Spleen (tissue), 11 donors: ENCODE data around the gene ZNF148. TPM values are rescaled to one million over a fixed set of nuclear protein-coding genes. Genes with fewer than 3 reads are reported as not detected.
"Not testable (repeated sequence)": the region's sequence is repeated elsewhere in the genome, so short reads cannot be mapped to it uniquely, and the experiment has no call there.

ENCODE experiments used
- DNase-seq: peaks from one replicate; pipeline ENCODE4 v3.0.0-alpha.2; 2020
- H3K27ac ChIP-seq, 8 donors: fragments of 200-600 bp; sonication (generic) in 7 of 8; 1 replicate in 4 of 8; 2 replicates in 4 of 8; pipeline versions ENCODE4 v1.5.0 to v1.8.0; 2016 to 2021; ENCODE audit warnings: inconsistent platforms in 4 of 8, mild to moderate bottlenecking in 4 of 8, moderate library complexity in 1 of 8
- H3K27me3 ChIP-seq, 7 donors: fragments of 200-600 bp; sonication (generic) in 6 of 7; replicated peaks in 1 of 7; 1 replicate in 4 of 7; 2 replicates in 3 of 7; pipeline versions ENCODE4 v1.5.0 to v1.8.0; 2016 to 2021; ENCODE audit warnings: inconsistent platforms in 3 of 7, mild to moderate bottlenecking in 1 of 7
- H3K36me3 ChIP-seq, 6 donors: fragments of 200-600 bp; sonication (generic) in 5 of 6; 1 replicate in 4 of 6; 2 replicates in 2 of 6; pipeline versions ENCODE4 v1.5.0 to v1.8.0; 2016 to 2021; ENCODE audit warnings: inconsistent platforms in 2 of 6
- H3K4me1 ChIP-seq, 6 donors: fragments of 200-600 bp; sonication (generic) in 5 of 6; 1 replicate in 3 of 6; 2 replicates in 3 of 6; pipeline versions ENCODE4 v1.5.0 to v1.8.0; 2016 to 2021; ENCODE audit warnings: inconsistent platforms in 3 of 6
- H3K4me3 ChIP-seq, 8 donors: fragments of 200-600 bp; sonication (generic) in 7 of 8; 1 replicate in 4 of 8; 2 replicates in 4 of 8; pipeline versions ENCODE4 v1.5.0 to v1.8.0; 2016 to 2021; ENCODE audit warnings: inconsistent platforms in 4 of 8, mild to moderate bottlenecking in 4 of 8, moderate library complexity in 2 of 8
- H3K9me3 ChIP-seq, 8 donors: fragments of 200-600 bp; sonication (generic) in 7 of 8; 1 replicate in 4 of 8; 2 replicates in 4 of 8; pipeline versions ENCODE4 v1.5.0 to v1.8.0; 2016 to 2021; ENCODE audit warnings: inconsistent platforms in 4 of 8
- CTCF ChIP-seq, 11 experiments: fragments of 200-600 bp in 7 of 11; fragments of 450-650 bp in 4 of 11; sonication (generic) in 4 of 11; IDR thresholded peaks in 8 of 11; conservative IDR thresholded peaks in 3 of 11; 1 replicate in 7 of 11; 2 replicates in 4 of 11; pipeline versions ENCODE4 v1.4.0 to v1.8.0; 2016 to 2021; ENCODE audit warnings: antibody characterized with exemption in 11 of 11, inconsistent platforms in 4 of 11, mild to moderate bottlenecking in 1 of 11
- POLR2A ChIP-seq, 3 donors: fragments of 450-650 bp; IDR thresholded peaks; one replicate each; pipeline ENCODE4 v1.5.1; 2017; ENCODE audit warnings: antibody characterized with exemption in 3 of 3, mild to moderate bottlenecking in 1 of 3
- POLR2AphosphoS5 ChIP-seq, 3 donors: sonication (generic); formaldehyde crosslinking; IDR thresholded peaks; one replicate each; pipeline ENCODE4 v1.5.1; 2017; ENCODE audit warnings: antibody characterized with exemption in 3 of 3
- WGBS, 5 donors: extraction: QIAGEN DNeasy Blood & Tissue Kit in 3 of 5; methylation state at CpG; one replicate each; pipeline versions ENCODE4 v1.1.5 to v1.1.7; 2013 to 2018; 5-methylcytosine and 5-hydroxymethylcytosine counted together
- intact Hi-C: fragments of 100-400 bp; cut with DNase I; formaldehyde crosslinking; loops from one replicate; pipeline ENCODE4 v1.15.0; 2023; ENCODE audit warnings: low total_unique reads
- polyA plus RNA-seq, 3 donors: library from polyadenylated mRNA; stranded (reverse); fragments of 200-250 nt; gene quantifications; one replicate each; pipeline ENCODE4 v1.2.1, GENCODE V29; 2013
- total RNA-seq, 7 donors: library from RNA; depleted of rRNA in 3 of 7; stranded (reverse); fragments of >200 nt in 3 of 7; fragmentation: NEBNext Ultra II Directional in 4 of 7; extraction: Animal tissue kit (Norgen Biotek cat#: 25700) in 4 of 7; gene quantifications; one replicate each; pipeline versions ENCODE4 v1.1.0 to v1.2.1, GENCODE V29; 2016 to 2021
- donor health status: healthy with polysubstance abuse.
- donor health status: DM: no; HTN: no; CAD: no; lungs with moderate emphysema.
- donor health status: DM: no; HTN: no; CAD: no.
- donor health status: Bipolar disorder and iron deficiency.
- donor health status: healthy.
- donor health status: DM: no; HTN: no; CAD: no.
- donor health status: DM: yes; HTN: yes; CAD: no.

The ZNF148 gene
- total and polyA plus RNA-seq, 10 donors, result 4.1 to 66.0 (median 39.0) TPM

GRCh38 chr3:125414669-125415068, 39.5 kb upstream of the ZNF148 start:
- no peaks in the 10 kb centered on the region for H3K36me3 ChIP-seq
- H3K27ac ChIP-seq, result no peak overlapping the region
- WGBS, 5 donors, result 70 to 88% (median 83%) methylated on average over 8 of the region's 8 CpGs
- H3K4me1 ChIP-seq, result no peaks in the 10 kb centered on the region
- TF ChIP-seq CTCF (IDR thresholded peaks at IDR 0.05 in 8 of 11, conservative IDR thresholded peaks at IDR 0.05 in 3 of 11), result no peak
- H3K9me3 ChIP-seq, result peaks cover 0 to 9% (median 0%) of the 10 kb centered on the region in 8 donors
- no peak for DNase-seq
- H3K27me3 ChIP-seq, result no peaks in the 10 kb centered on the region
- intact Hi-C loops, result no loop called here
- no peak overlapping the region for H3K4me3 ChIP-seq

- Histone ChIP-seq H3K9me3 (peaks cover 0 to 2% (median 0%) of the 10 kb centered on the region in 8 donors), H3K4me1 (no peaks in the 10 kb centered on the region), H3K27me3 (peaks cover 0 to 4% (median 0%) of the 10 kb centered on the region in 7 donors), H3K36me3 (no peaks in the 10 kb centered on the region), H3K4me3 (no peak overlapping the region), H3K27ac (no peak overlapping the region)
- no peak for DNase-seq
- TF ChIP-seq POLR2AphosphoS5 (IDR thresholded peaks at IDR 0.05), result no peak
- TF ChIP-seq CTCF (IDR thresholded peaks at IDR 0.05 in 8 of 11, conservative IDR thresholded peaks at IDR 0.05 in 3 of 11), result no peak
- no peak for TF ChIP-seq POLR2A (IDR thresholded peaks at IDR 0.05)
- intact Hi-C loops, result no loop called here
- 82 to 92% (median 92%) methylated on average over 6 of the region's 6 CpGs for WGBS, 5 donors
Observed at GRCh38 chr3:125410922-125411321, 35.8 kb upstream of the ZNF148 start.

GRCh38 chr3:125406070-125406469, 30.9 kb upstream of the ZNF148 start:
- no peak for TF ChIP-seq POLR2A (IDR thresholded peaks at IDR 0.05)
- intact Hi-C loops, result no loop called here
- H3K27me3 ChIP-seq, result peaks cover 0 to 4% (median 0%) of the 10 kb centered on the region in 7 donors
- no peak overlapping the region for H3K27ac ChIP-seq
- WGBS, 5 donors, result 76 to 87% (median 81%) methylated on average over 2 of the region's 2 CpGs
- no peaks in the 10 kb centered on the region for H3K36me3 ChIP-seq
- no peaks in the 10 kb centered on the region for H3K4me1 ChIP-seq
- DNase-seq, result no peak
- H3K9me3 ChIP-seq, result peaks cover 0 to 12% (median 0%) of the 10 kb centered on the region in 8 donors
- no peak overlapping the region for H3K4me3 ChIP-seq

GRCh38 chr3:125405515-125405914, 30.4 kb upstream of the ZNF148 start:
- intact Hi-C loops, DNase-seq: not testable (repeated sequence)
- WGBS, 5 donors, result 85 to 95% (median 93%) methylated on average over 4 of the region's 4 CpGs

GRCh38 chr3:125403789-125404188, 28.7 kb upstream of the ZNF148 start:
- Histone ChIP-seq H3K27ac (no peak overlapping the region), H3K4me3 (no peak overlapping the region), H3K4me1 (no peaks in the 10 kb centered on the region), H3K36me3 (no peaks in the 10 kb centered on the region), H3K27me3 (peaks cover 0 to 4% (median 0%) of the 10 kb centered on the region in 7 donors), H3K9me3 (peaks cover 0 to 12% (median 0%) of the 10 kb centered on the region in 8 donors)
- DNase-seq, result no peak
- 70 to 83% (median 75%) methylated on average over 2 of the region's 2 CpGs for WGBS, 5 donors
- no peak for TF ChIP-seq POLR2AphosphoS5 (IDR thresholded peaks at IDR 0.05)
- TF ChIP-seq CTCF (IDR thresholded peaks at IDR 0.05 in 8 of 11, conservative IDR thresholded peaks at IDR 0.05 in 3 of 11), result no peak
- TF ChIP-seq POLR2A (IDR thresholded peaks at IDR 0.05), result no peak
- intact Hi-C loops, result no loop called here

More at GRCh38 chr3:125405515-125405914, 30.4 kb upstream of the ZNF148 start:
- H3K27me3 ChIP-seq, H3K36me3 ChIP-seq, H3K27ac ChIP-seq, H3K4me3 ChIP-seq, H3K4me1 ChIP-seq: not testable (repeated sequence)
- peaks cover 0 to 12% (median 0%) of the 10 kb centered on the region in 8 donors for H3K9me3 ChIP-seq
